ENCODE data around the gene ASB12. TPM values are rescaled to one million over a fixed set of nuclear protein-coding genes. Genes with fewer than 3 reads are reported as not detected.

Gene ASB12
- total and polyA plus RNA-seq, 2 of the 13 experiments (the other 11 are each of a cell fraction or from before 2014, with no cell fraction given) = 0.05 TPM; not detected in 1

GRCh38 chrX:64186974-64187761 is 43.2 kb downstream of the ASB12 start:
- H3K27me3 ChIP-seq (ENCODE audit: control insufficient read depth in 1 of 2, insufficient read depth in 2 of 2, low read length in 2 of 2) = no peaks in the 10 kb centered on the region
- POLR2A ChIA-PET = interaction anchor here (2.0 kb wide), 1 partner anchor 18 kb away, joined by 7 read pairs; the partner anchor contains the start of gene AMER1
- DNase-seq (ENCODE audit: low spot score) = no peak
- no peak for FAIRE-seq
- BruUV-seq (replicated peaks) = no TSS peak
- TF ChIP-seq BRF2 (CRISPR knock-in tag; IDR thresholded peaks at IDR 0.05) = no peak
- no peak for TF ChIP-seq ZNF660 (CRISPR knock-in tag; IDR thresholded peaks at IDR 0.05; ENCODE audit: borderline replicate concordance, low read depth)
- TF ChIP-seq TOPORS (CRISPR knock-in tag; IDR thresholded peaks at IDR 0.05) = no peak
- TF ChIP-seq ZNF646 (CRISPR knock-in tag; IDR thresholded peaks at IDR 0.05) = no peak
- no CpG with 5 or more reads among the region's 1 CpG for WGBS (ENCODE audit: low lambda C conversion rate)
- H4K20me1 ChIP-seq (ENCODE audit: insufficient read depth, low read length) = no peaks in the 10 kb centered on the region
- CTCF ChIA-PET (ENCODE audit: low intra/inter-chr PET ratio, low total read pairs) = no interaction called here
- no peak overlapping the region for H3K27ac ChIP-seq (ENCODE audit: extremely low read length, insufficient read depth, low read length)
- H3K4me1 ChIP-seq (ENCODE audit: insufficient read depth, low read length) = peaks cover 12% of the 10 kb centered on the region
- intact Hi-C loops (cut with micrococcal nuclease; ENCODE audit: unreplicated experiment) (no loop called here), in situ Hi-C loops (cut with HindIII; ENCODE audit: extremely low pct_ligation_motif_present, low pct_unique_long_range_greater_than_20kb) (no loop called here)
- no peaks in the 10 kb centered on the region for H3K79me2 ChIP-seq (ENCODE audit: insufficient read depth, low read length)
- no peak overlapping the region for H3K9ac ChIP-seq (ENCODE audit: insufficient read depth, low read depth, low read length)
- H3K4me3 ChIP-seq (replicated peaks in 1 of 3; ENCODE audit: insufficient read depth in 1 of 3, low read depth in 2 of 3, low read length in 3 of 3) = no peak overlapping the region
- peaks cover 1 to 2% of the 10 kb centered on the region in 2 experiments; a peak in 3 of 5 replicates for H3K36me3 ChIP-seq (replicated peaks in 1 of 2; ENCODE audit: control insufficient read depth in 1 of 2, insufficient read depth in 2 of 2, low read length in 2 of 2)
- no peak overlapping the region for H3K4me2 ChIP-seq (ENCODE audit: low read depth, low read length)
- no peak overlapping the region for H2AFZ ChIP-seq (ENCODE audit: low read length)
- no peaks in the 10 kb centered on the region for H3K9me3 ChIP-seq (ENCODE audit: low read length)
- ATAC-seq = no peak
